HL-60/S4 treated with phorbol 12-myristate 13-acetate at 8.2 ng/mL for 4 days and 3 days (cell line): ENCODE measurements around the gene AHNAK2.
"Not testable (repeated sequence)": the region's sequence is repeated elsewhere in the genome, so short reads cannot be mapped to it uniquely, and the experiment has no call there.

ENCODE experiments used
- in situ Hi-C: fragments of 300-500 bp; cut with MboI; formaldehyde crosslinking; loops from 2 replicates; pipeline ENCODE4 v1.15.0; 2022; ENCODE audit warnings: low sequenced_read_pairs

Gene AHNAK2

GRCh38 chr14:104977681-104978653, at the start of gene AHNAK2:
Gene AHNAK2 (minus strand): TSS chr14:104978374. CDS start chr14:104978237, 137 bp downstream.
- in situ Hi-C loops = no loop called here

GRCh38 chr14:105027718-105028117, 49.5 kb upstream of the AHNAK2 start:
- in situ Hi-C loops = not testable (repeated sequence)

- in situ Hi-C loops = no loop called here
These were observed 48.8 kb upstream of the AHNAK2 start for GRCh38 chr14:105026802-105027563.

- in situ Hi-C loops = no loop called here
These were observed 48.0 kb upstream of the AHNAK2 start for GRCh38 chr14:105026033-105026785.

GRCh38 chr14:105025429-105025828, 47.3 kb upstream of the AHNAK2 start:
- in situ Hi-C loops = no loop called here

GRCh38 chr14:105023791-105024480, 45.8 kb upstream of the AHNAK2 start:
- in situ Hi-C loops = no loop called here

- in situ Hi-C loops = no loop called here
These were observed 45.0 kb upstream of the AHNAK2 start for GRCh38 chr14:105023144-105023543.

GRCh38 chr14:105022276-105022670, 44.1 kb upstream of the AHNAK2 start:
- in situ Hi-C loops = no loop called here

- in situ Hi-C loops = no loop called here
These were observed 43.6 kb upstream of the AHNAK2 start for GRCh38 chr14:105021656-105022275.

- in situ Hi-C loops = no loop called here
These were observed 42.9 kb upstream of the AHNAK2 start, which contains the start of gene CDCA4 for GRCh38 chr14:105020815-105021655. Gene CDCA4 (minus strand): TSS chr14:105021083. CDS start chr14:105011929, 9,154 bp downstream.

- in situ Hi-C loops = no loop called here
These were observed 42.0 kb upstream of the AHNAK2 start for GRCh38 chr14:105019861-105020814.

GRCh38 chr14:105018414-105018813, 40.2 kb upstream of the AHNAK2 start:
- in situ Hi-C loops = no loop called here

GRCh38 chr14:105015905-105016304, 37.7 kb upstream of the AHNAK2 start:
- in situ Hi-C loops = no loop called here

- in situ Hi-C loops = no loop called here
These were observed 37.1 kb upstream of the AHNAK2 start for GRCh38 chr14:105015242-105015641.

GRCh38 chr14:105014631-105015030, 36.5 kb upstream of the AHNAK2 start:
- in situ Hi-C loops = no loop called here

GRCh38 chr14:105014032-105014431, 35.9 kb upstream of the AHNAK2 start:
- in situ Hi-C loops = no loop called here

GRCh38 chr14:105013150-105013785, 35.1 kb upstream of the AHNAK2 start:
- in situ Hi-C loops = no loop called here
